GM18861 (cell line): ENCODE data around the gene AFM.

Source experiments
- ATAC-seq: cut with Tn5 transposase; IDR thresholded peaks from one replicate; pipeline ENCODE4 v1.9.1; 2021; ENCODE audit not compliant: unreplicated experiment

Gene AFM

GRCh38 chr4:73450398-73451004 lies 31.0 kb upstream of the AFM start:
- no peak for ATAC-seq

GRCh38 chr4:73451404-73451803 lies 30.1 kb upstream of the AFM start:
- ATAC-seq: no peak

- no peak for ATAC-seq
Observed at GRCh38 chr4:73451981-73452747, 29.4 kb upstream of the AFM start.

- ATAC-seq: no peak
Observed at GRCh38 chr4:73452953-73453700, 28.4 kb upstream of the AFM start.

- no peak for ATAC-seq
Observed at GRCh38 chr4:73453701-73454005, 27.9 kb upstream of the AFM start.

- no peak for ATAC-seq
Observed at GRCh38 chr4:73454920-73455319, 26.6 kb upstream of the AFM start.

GRCh38 chr4:73456177-73457022 lies 25.1 kb upstream of the AFM start:
- no peak for ATAC-seq

- ATAC-seq: no peak
Observed at GRCh38 chr4:73458184-73459047, 23.1 kb upstream of the AFM start.

GRCh38 chr4:73459048-73459421 lies 22.5 kb upstream of the AFM start:
- no peak for ATAC-seq

- ATAC-seq: no peak
Observed at GRCh38 chr4:73460913-73461522, 20.5 kb upstream of the AFM start.

- no peak for ATAC-seq
Observed at GRCh38 chr4:73468170-73468569, 13.4 kb upstream of the AFM start.

- ATAC-seq: no peak
Observed at GRCh38 chr4:73470728-73471127, 10.8 kb upstream of the AFM start.

GRCh38 chr4:73477176-73477575 lies 4.4 kb upstream of the AFM start:
- no peak for ATAC-seq

GRCh38 chr4:73479323-73479722 lies 2.2 kb upstream of the AFM start:
- no peak for ATAC-seq

GRCh38 chr4:73485085-73485484 lies 3.5 kb downstream of the AFM start:
- no peak for ATAC-seq

GRCh38 chr4:73485596-73485995 lies 4.1 kb downstream of the AFM start:
- no peak for ATAC-seq

- ATAC-seq: no peak
Observed at GRCh38 chr4:73486497-73486896, 5.0 kb downstream of the AFM start.

- no peak for ATAC-seq
Observed at GRCh38 chr4:73487233-73487632, 5.7 kb downstream of the AFM start.

- no peak for ATAC-seq
Observed at GRCh38 chr4:73499996-73500765, 18.6 kb downstream of the AFM start.
